H1 (cell line): ENCODE measurements around the gene DMXL1. TPM values are rescaled to one million over a fixed set of nuclear protein-coding genes. Genes with fewer than 3 reads are reported as not detected.

Experiments used
- CTCF ChIA-PET: fragments of 300-600 bp; sonication (Branson Sonifier 250); formaldehyde crosslinking; loops from one replicate; lab custom pipeline; 2021; ENCODE audit not compliant: partially characterized antibody; lab: Charles Lee
- POLR2A ChIA-PET: fragments of 300-600 bp; sonication (Branson Sonifier 250); formaldehyde crosslinking; loops from one replicate; lab custom pipeline; 2021; ENCODE audit warnings: inconsistent platforms; ENCODE audit not compliant: partially characterized antibody; lab: Charles Lee
- DNase-seq, 2 experiments: peaks; one replicate each; pipeline versions ENCODE4 v3.0.0 to v3.0.0-alpha.2; 2010 to 2022; ENCODE audit warnings: low spot score in 2 of 2, low read depth in 1 of 2, mixed read lengths in 1 of 2
- FAIRE-seq: peaks from 2 replicates; lab custom pipeline; 2011; peaks lifted over from hg19 to GRCh38; lab: Jason Lieb, UNC
- H2AFZ ChIP-seq: 2 replicates; pipeline ENCODE4 v1.8.1; 2012; ENCODE audit warnings: low read length, inconsistent platforms
- H2AK5ac ChIP-seq: 2 replicates; pipeline ENCODE4 v1.6.1; 2013; ENCODE audit warnings: low read depth, low read length
- H2BK120ac ChIP-seq: replicated peaks from 2 replicates; pipeline ENCODE3; 2013; ENCODE audit warnings: low read depth, low read length, inconsistent platforms
- H2BK12ac ChIP-seq: 2 replicates; pipeline ENCODE4 v1.6.1; 2013; ENCODE audit warnings: low read depth, low read length
- H2BK15ac ChIP-seq: 2 replicates; pipeline ENCODE4 v1.6.1; 2013; ENCODE audit warnings: low read length
- H2BK20ac ChIP-seq: 2 replicates; pipeline ENCODE4 v1.6.1; 2013; ENCODE audit warnings: low read length
- H2BK5ac ChIP-seq: 2 replicates; pipeline ENCODE4 v1.6.1; 2013; ENCODE audit warnings: low read depth, low read length
- H3K14ac ChIP-seq: 2 replicates; pipeline ENCODE4 v1.6.1; 2013; ENCODE audit warnings: inconsistent platforms; ENCODE audit not compliant: insufficient read length
- H3K18ac ChIP-seq: 2 replicates; pipeline ENCODE4 v1.6.1; 2013; ENCODE audit warnings: low read length; ENCODE audit errors: extremely low read depth
- H3K23ac ChIP-seq: 2 replicates; pipeline ENCODE4 v1.6.1; 2013; ENCODE audit warnings: inconsistent platforms; ENCODE audit not compliant: insufficient read length
- H3K23me2 ChIP-seq: 2 replicates; pipeline ENCODE4 v1.6.1; 2013; ENCODE audit warnings: low read depth, low read length
- H3K27ac ChIP-seq: 2 replicates; pipeline ENCODE4 v1.6.1; 2011; ENCODE audit warnings: low read depth, low read length, inconsistent platforms
- H3K27me3 ChIP-seq, 4 experiments: replicated peaks in 1 of 4; 1 replicate in 1 of 4; 2 replicates in 3 of 4; pipeline versions ENCODE4 v1.6.1 to v1.8.1; 2011 to 2013; ENCODE audit warnings: low read length in 3 of 4, mild to moderate bottlenecking in 3 of 4, inconsistent platforms in 2 of 4, mixed read lengths in 2 of 4, moderate library complexity in 1 of 4; ENCODE audit not compliant: control insufficient read depth in 3 of 4, insufficient read depth in 3 of 4; ENCODE audit errors: extremely low read depth in 1 of 4
- H3K36me3 ChIP-seq, 4 experiments: 2 replicates each; pipeline versions ENCODE4 v1.6.1 to v1.8.1; 2011 to 2013; ENCODE audit warnings: mild to moderate bottlenecking in 4 of 4, low read length in 3 of 4, moderate library complexity in 2 of 4, control low read depth in 1 of 4, inconsistent platforms in 1 of 4; ENCODE audit not compliant: insufficient read depth in 4 of 4, control insufficient read depth in 2 of 4
- H3K4ac ChIP-seq: replicated peaks from 2 replicates; pipeline ENCODE3; 2013; ENCODE audit warnings: low read length, low read depth, mixed read lengths, inconsistent platforms; ENCODE audit not compliant: insufficient read length
- H3K4me1 ChIP-seq, 4 experiments: replicated peaks in 1 of 4; 1 replicate in 1 of 4; 2 replicates in 3 of 4; pipeline versions ENCODE4 v1.6.1 to v1.8.1; 2011 to 2013; ENCODE audit warnings: low read length in 3 of 4, inconsistent platforms in 2 of 4, mixed read lengths in 1 of 4; ENCODE audit not compliant: insufficient read depth in 4 of 4, control insufficient read depth in 3 of 4
- H3K4me2 ChIP-seq, 2 experiments: 2 replicates each; pipeline versions ENCODE4 v1.6.1 to v1.8.1; 2011 to 2013; ENCODE audit warnings: low read depth in 2 of 2, low read length in 2 of 2, control low read depth in 1 of 2, inconsistent platforms in 1 of 2, mild to moderate bottlenecking in 1 of 2; ENCODE audit not compliant: insufficient read depth in 1 of 2
- H3K4me3 ChIP-seq, 4 experiments: fragments of 200-600, 300-600 bp in 1 of 4; sonication (generic), shearing (Covaris generic), sonication (Bioruptor Twin) in 1 of 4; 2 replicates each; pipeline versions ENCODE4 v1.5.1 to v1.8.1; 2011 to 2016; ENCODE audit warnings: low read length in 4 of 4, low read depth in 3 of 4, control low read depth in 2 of 4, inconsistent platforms in 2 of 4, mild to moderate bottlenecking in 2 of 4, mixed read lengths in 1 of 4, moderate library complexity in 1 of 4; ENCODE audit not compliant: insufficient read depth in 2 of 4; ENCODE audit errors: extremely low read depth in 1 of 4
- H3K56ac ChIP-seq: replicated peaks from 2 replicates; pipeline ENCODE3; 2013; ENCODE audit warnings: low read depth, mild to moderate bottlenecking, mixed read lengths, low read length, inconsistent platforms; ENCODE audit not compliant: insufficient read length
- H3K79me1 ChIP-seq: 2 replicates; pipeline ENCODE4 v1.6.1; 2013; ENCODE audit warnings: low read depth, low read length, control low read depth
- H3K79me2 ChIP-seq, 2 experiments: 2 replicates each; pipeline versions ENCODE4 v1.6.1 to v1.8.1; 2012 to 2013; ENCODE audit warnings: low read length in 2 of 2, mild to moderate bottlenecking in 2 of 2, inconsistent platforms in 1 of 2; ENCODE audit not compliant: insufficient read depth in 2 of 2, control insufficient read depth in 1 of 2
- H3K9ac ChIP-seq, 4 experiments: replicated peaks in 1 of 4; 1 replicate in 1 of 4; 2 replicates in 3 of 4; pipeline versions ENCODE4 v1.6.1 to v1.8.1; 2011 to 2013; ENCODE audit warnings: low read depth in 3 of 4, low read length in 3 of 4, control low read depth in 2 of 4, mild to moderate bottlenecking in 2 of 4, moderate library complexity in 2 of 4, inconsistent platforms in 1 of 4; ENCODE audit errors: extremely low read depth in 1 of 4
- H3K9me3 ChIP-seq, 2 experiments: 2 replicates each; pipeline versions ENCODE4 v1.6.1 to v1.8.1; 2012 to 2013; ENCODE audit warnings: mild to moderate bottlenecking in 2 of 2, moderate library complexity in 2 of 2, control low read depth in 1 of 2, inconsistent platforms in 1 of 2, low read depth in 1 of 2, low read length in 1 of 2, mixed read lengths in 1 of 2; ENCODE audit not compliant: insufficient read depth in 2 of 2
- H4K20me1 ChIP-seq, 2 experiments: replicated peaks in 1 of 2; 2 replicates each; pipeline versions ENCODE3 to v1.8.1; 2011 to 2013; ENCODE audit warnings: inconsistent platforms in 2 of 2, low read length in 2 of 2, mild to moderate bottlenecking in 1 of 2; ENCODE audit not compliant: insufficient read depth in 2 of 2, control insufficient read depth in 1 of 2
- H4K5ac ChIP-seq: 2 replicates; pipeline ENCODE4 v1.6.1; 2013; ENCODE audit warnings: low read length, low read depth, mixed read lengths, inconsistent platforms; ENCODE audit not compliant: insufficient read length
- H4K8ac ChIP-seq: 2 replicates; pipeline ENCODE4 v1.8.0; 2013; ENCODE audit warnings: mild to moderate bottlenecking, moderate library complexity, low read length, inconsistent platforms; ENCODE audit not compliant: insufficient read depth; ENCODE audit errors: extremely low read depth
- H4K91ac ChIP-seq: replicated peaks from 2 replicates; pipeline ENCODE3; 2013; ENCODE audit warnings: low read length, mixed read lengths, inconsistent platforms; ENCODE audit not compliant: insufficient read length
- CTCF ChIP-seq, 3 experiments: IDR thresholded peaks; 1 replicate in 2 of 3; 2 replicates in 1 of 3; pipeline versions ENCODE4 v1.5.1 to v1.6.1; 2011; ENCODE audit warnings: low read length in 3 of 3, mild to moderate bottlenecking in 3 of 3, inconsistent platforms in 2 of 3, low read depth in 1 of 3, moderate library complexity in 1 of 3; ENCODE audit not compliant: insufficient read depth in 1 of 3; ENCODE audit errors: control extremely low read depth in 1 of 3
- FOSL1 ChIP-seq: IDR thresholded peaks from 2 replicates; pipeline ENCODE4 v1.6.1; 2011; ENCODE audit warnings: mild to moderate bottlenecking, low read depth, low read length, moderate library complexity; ENCODE audit not compliant: insufficient read depth
- KDM4A ChIP-seq: IDR thresholded peaks from one replicate; pipeline ENCODE4 v1.7.1; 2012; ENCODE audit warnings: low read depth, mild to moderate bottlenecking, moderate library complexity, low read length, inconsistent platforms; ENCODE audit not compliant: severe bottlenecking
- KDM5A ChIP-seq: fragments of 200-600 bp; IDR thresholded peaks from 2 replicates; pipeline ENCODE4 v1.7.1; 2012; ENCODE audit warnings: mild to moderate bottlenecking, low read length, inconsistent platforms, mixed read lengths
- RAD21 ChIP-seq, 2 experiments: IDR thresholded peaks in 1 of 2; conservative IDR thresholded peaks in 1 of 2; 2 replicates each; pipeline ENCODE4 v1.6.1; 2011; ENCODE audit warnings: low read depth in 2 of 2, low read length in 2 of 2, improper control_type of control experiment in 1 of 2, inconsistent platforms in 1 of 2, mild to moderate bottlenecking in 1 of 2, moderate library complexity in 1 of 2
- SAP30 ChIP-seq: fragments of 300-600 bp; sonication (generic); IDR thresholded peaks from 2 replicates; pipeline ENCODE4 v1.7.1; 2012; ENCODE audit warnings: low read length, moderate library complexity, mild to moderate bottlenecking, inconsistent platforms; ENCODE audit not compliant: insufficient read depth, insufficient replicate concordance
- SIRT6 ChIP-seq: IDR thresholded peaks from one replicate; pipeline ENCODE4 v1.7.1; 2012; ENCODE audit warnings: low read length, inconsistent platforms
- SP2 ChIP-seq: IDR thresholded peaks from 2 replicates; pipeline ENCODE4 v1.6.1; 2012; ENCODE audit warnings: mild to moderate bottlenecking, low read length, inconsistent platforms
- TAF7 ChIP-seq: optimal IDR thresholded peaks from 2 replicates; pipeline ENCODE3; 2011; ENCODE audit warnings: low read depth, mild to moderate bottlenecking, inconsistent platforms, low read length, moderate library complexity, borderline replicate concordance
- WGBS, 2 experiments: shearing (Covaris generic) in 1 of 2; methylation state at CpG; one replicate each; pipeline versions ENCODE4 v1.1.6 to v1.1.7; 2013 to 2015; ENCODE audit warnings: low lambda C conversion rate in 2 of 2, mixed read lengths in 2 of 2, inconsistent platforms in 1 of 2, low coverage in 1 of 2, missing lambda C conversion rate in 1 of 2; ENCODE audit not compliant: insufficient replicate concordance in 2 of 2, insufficient coverage in 1 of 2, insufficient read length in 1 of 2; ENCODE audit errors: extremely low coverage in 1 of 2, missing lambda C conversion rate in 1 of 2; 5-methylcytosine and 5-hydroxymethylcytosine counted together
- polyA plus RNA-seq, 7 experiments: library from polyadenylated mRNA; depleted of rRNA in 3 of 7; stranded (reverse) in 5 of 7; unstranded in 2 of 7; fragments of >200 nt in 5 of 7; fragments of 200-250 nt in 2 of 7; gene quantifications; 1 replicate in 5 of 7; 2 replicates in 1 of 7; 4 replicates in 1 of 7; pipeline versions ENCODE4 v1.2.1 to v1.2.3, GENCODE V29; 2011 to 2013; ENCODE audit warnings: missing spikeins in 2 of 7, mixed read lengths in 2 of 7
- total RNA-seq: library from RNA; stranded (reverse); fragmentation: NEBNext Ultra II Directional; extraction: Animal tissue kit (Norgen Biotek cat#: 25700); gene quantifications from 2 replicates; pipeline ENCODE4 v1.2.1, GENCODE V29; 2021

The DMXL1 gene
- total and polyA plus RNA-seq, 2 of the 8 experiments (the other 6 are each of a cell fraction or from before 2014, with no cell fraction given), result 10.1 to 43.9 TPM

DNA sequence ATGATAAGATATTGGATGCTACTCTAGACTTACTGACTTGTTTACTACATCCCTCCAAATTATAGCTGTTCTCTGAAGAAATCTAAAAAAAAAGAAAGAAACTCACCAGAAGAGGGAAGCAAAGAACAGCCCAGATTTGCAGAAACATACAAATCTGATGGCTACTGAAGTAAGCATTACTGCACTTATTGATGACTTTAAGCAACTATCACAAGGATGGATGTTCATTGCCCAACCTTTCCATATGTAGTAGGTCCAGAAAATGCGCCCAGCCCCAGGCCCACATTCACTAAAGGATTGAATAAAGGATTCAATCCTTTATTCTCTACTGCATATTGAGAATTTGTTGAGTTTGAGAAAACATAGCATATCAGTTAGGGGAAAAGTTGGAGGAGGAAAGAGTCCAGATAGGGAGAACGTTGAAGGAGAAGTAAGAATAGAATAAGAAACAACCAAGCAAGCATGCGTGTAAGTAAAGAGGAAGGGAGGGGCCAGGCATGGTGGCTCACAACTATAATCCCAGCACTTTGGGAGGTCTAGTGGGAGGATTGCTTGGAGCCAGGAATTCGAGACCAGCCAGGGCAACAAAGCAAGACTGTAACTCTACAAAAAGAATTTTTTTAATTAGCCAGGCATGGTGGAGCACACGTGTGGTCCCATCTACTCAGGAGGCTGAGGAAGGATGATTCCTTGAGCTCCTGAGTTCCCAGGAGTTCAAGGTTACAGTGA lies 48.7 kb upstream of the DMXL1 start:
- no peaks in the 10 kb centered on the region for H3K36me3 ChIP-seq
- no peak overlapping the region for H2AK5ac ChIP-seq
- H3K27me3 ChIP-seq, result no peaks in the 10 kb centered on the region
- no peak overlapping the region for H4K5ac ChIP-seq
- H2BK12ac ChIP-seq, result no peak overlapping the region
- FAIRE-seq (peak; percentile 71), DNase-seq (no peak)
- ChIA-PET POLR2A (interaction anchor here (1.3 to 1.7 kb wide), 2 partner anchors 116 to 380 kb away, joined by 3 read pairs; no protein-coding TSS in a partner anchor), CTCF (interaction anchor here (0.6 to 5.4 kb wide), 21 partner anchors 9 to 412 kb away, joined by 3 to 46 read pairs (median 4); partner anchors contain the start of gene DTWD2)
- no peak overlapping the region for H3K9ac ChIP-seq
- no peaks in the 10 kb centered on the region for H4K20me1 ChIP-seq
- H3K23me2 ChIP-seq, result no peaks in the 10 kb centered on the region
- no peak overlapping the region for H4K91ac ChIP-seq
- no peak overlapping the region for H3K27ac ChIP-seq
- H3K9me3 ChIP-seq, result no peaks in the 10 kb centered on the region
- H3K18ac ChIP-seq, result no peak overlapping the region
- no peak overlapping the region for H2BK15ac ChIP-seq
- no peak overlapping the region for H3K4me3 ChIP-seq
- no peak overlapping the region for H2BK20ac ChIP-seq
- H3K56ac ChIP-seq, result no peak overlapping the region
- no peaks in the 10 kb centered on the region for H3K79me1 ChIP-seq
- H3K4me2 ChIP-seq, result no peak overlapping the region
- 0 out of 2 replicates have a peak overlapping the region, but pooled peaks have one; percentile 48 for H2AFZ ChIP-seq
- no peak overlapping the region for H4K8ac ChIP-seq
- H3K23ac ChIP-seq, result no peak overlapping the region
- no peak overlapping the region for H2BK120ac ChIP-seq
- H3K14ac ChIP-seq, result no peak overlapping the region
- no peaks in the 10 kb centered on the region for H3K4me1 ChIP-seq
- no peak overlapping the region for H3K4ac ChIP-seq
- 71% methylated on average over 5 of the region's 5 CpGs; no CpG with 5 or more reads in 1 of the 2 experiments for WGBS, 2 experiments
- no peaks in the 10 kb centered on the region for H3K79me2 ChIP-seq
- H2BK5ac ChIP-seq, result no peak overlapping the region
- TF ChIP-seq CTCF (IDR thresholded peaks at IDR 0.05; ENCODE audit: control extremely low read depth in 1 of 3, insufficient read depth in 1 of 3, low read depth in 1 of 3, low read length in 3 of 3), result peak in 2 of 3 experiments; percentile 46 to 49; a peak in 2 of 4 replicates
- TF ChIP-seq KDM5A, result no peak
- TF ChIP-seq SP2, result no peak
- TF ChIP-seq TAF7, result no peak
- no peak for TF ChIP-seq SIRT6
- TF ChIP-seq FOSL1, result no peak
- TF ChIP-seq SAP30, result no peak
- TF ChIP-seq RAD21 (IDR thresholded peaks at IDR 0.05 in 1 of 2, conservative IDR thresholded peaks at IDR 0.05 in 1 of 2; ENCODE audit: low read depth in 2 of 2, low read length in 2 of 2), result peak; percentile 85 to 86
- TF ChIP-seq KDM4A, result no peak
